PFSK-1 (cell line): ENCODE data around the gene IL4.

Experiments
- FOXP2 ChIP-seq: optimal IDR thresholded peaks from 2 replicates; pipeline ENCODE3; 2011; ENCODE audit warnings: borderline replicate concordance, control low read depth, inconsistent platforms; ENCODE audit not compliant: insufficient read depth; ENCODE audit errors: extremely low read length, extremely low read depth
- POLR2AphosphoS5 ChIP-seq: IDR thresholded peaks from 2 replicates; pipeline ENCODE4 v1.6.1; 2012; ENCODE audit warnings: low read depth, mild to moderate bottlenecking, control low read depth, low read length, moderate library complexity
- REST ChIP-seq, 2 experiments: IDR thresholded peaks; 2 replicates each; pipeline versions ENCODE4 v1.6.1 to v1.8.0; 2011 to 2012; ENCODE audit warnings: low read depth in 2 of 2, low read length in 2 of 2, control low read depth in 1 of 2, inconsistent platforms in 1 of 2, mild to moderate bottlenecking in 1 of 2, moderate library complexity in 1 of 2; ENCODE audit not compliant: insufficient read depth in 1 of 2
- SIN3A ChIP-seq: IDR thresholded peaks from 2 replicates; pipeline ENCODE4 v1.6.1; 2012; ENCODE audit warnings: mild to moderate bottlenecking, low read length, moderate library complexity, borderline replicate concordance; ENCODE audit not compliant: insufficient read depth
- TAF1 ChIP-seq: IDR thresholded peaks from 2 replicates; pipeline ENCODE4 v1.6.1; 2012; ENCODE audit warnings: low read length, control low read depth, borderline replicate concordance; ENCODE audit not compliant: insufficient read depth

The IL4 gene

GRCh38 chr5:132659598-132660493 lies 13.9 kb upstream of the IL4 start:
- TF ChIP-seq FOXP2 (no peak), TAF1 (no peak), SIN3A (no peak), POLR2AphosphoS5 (no peak), REST (IDR thresholded peaks at IDR 0.05; ENCODE audit: insufficient read depth in 1 of 2, low read depth in 2 of 2, low read length in 2 of 2) (no peak)

GRCh38 chr5:132661231-132662003 lies 12.4 kb upstream of the IL4 start:
- no peak for TF ChIP-seq POLR2AphosphoS5
- TF ChIP-seq REST (IDR thresholded peaks at IDR 0.05; ENCODE audit: insufficient read depth in 1 of 2, low read depth in 2 of 2, low read length in 2 of 2) = no peak
- no peak for TF ChIP-seq FOXP2
- no peak for TF ChIP-seq SIN3A
- no peak for TF ChIP-seq TAF1

GRCh38 chr5:132662004-132662401 lies 11.8 kb upstream of the IL4 start:
- TF ChIP-seq POLR2AphosphoS5 = no peak
- TF ChIP-seq SIN3A = no peak
- no peak for TF ChIP-seq REST (IDR thresholded peaks at IDR 0.05; ENCODE audit: insufficient read depth in 1 of 2, low read depth in 2 of 2, low read length in 2 of 2)
- TF ChIP-seq TAF1 = no peak
- TF ChIP-seq FOXP2 = no peak

GRCh38 chr5:132662925-132663770 lies 10.6 kb upstream of the IL4 start:
- TF ChIP-seq FOXP2 (no peak), SIN3A (no peak), REST (IDR thresholded peaks at IDR 0.05; ENCODE audit: insufficient read depth in 1 of 2, low read depth in 2 of 2, low read length in 2 of 2) (no peak), POLR2AphosphoS5 (no peak), TAF1 (no peak)
